GM18520 (cell line): ENCODE measurements around the gene CYSRT1.

ENCODE experiments used
- ATAC-seq: cut with Tn5 transposase; IDR thresholded peaks from one replicate; pipeline ENCODE4 v1.9.1; 2021; ENCODE audit not compliant: unreplicated experiment

The CYSRT1 gene

DNA sequence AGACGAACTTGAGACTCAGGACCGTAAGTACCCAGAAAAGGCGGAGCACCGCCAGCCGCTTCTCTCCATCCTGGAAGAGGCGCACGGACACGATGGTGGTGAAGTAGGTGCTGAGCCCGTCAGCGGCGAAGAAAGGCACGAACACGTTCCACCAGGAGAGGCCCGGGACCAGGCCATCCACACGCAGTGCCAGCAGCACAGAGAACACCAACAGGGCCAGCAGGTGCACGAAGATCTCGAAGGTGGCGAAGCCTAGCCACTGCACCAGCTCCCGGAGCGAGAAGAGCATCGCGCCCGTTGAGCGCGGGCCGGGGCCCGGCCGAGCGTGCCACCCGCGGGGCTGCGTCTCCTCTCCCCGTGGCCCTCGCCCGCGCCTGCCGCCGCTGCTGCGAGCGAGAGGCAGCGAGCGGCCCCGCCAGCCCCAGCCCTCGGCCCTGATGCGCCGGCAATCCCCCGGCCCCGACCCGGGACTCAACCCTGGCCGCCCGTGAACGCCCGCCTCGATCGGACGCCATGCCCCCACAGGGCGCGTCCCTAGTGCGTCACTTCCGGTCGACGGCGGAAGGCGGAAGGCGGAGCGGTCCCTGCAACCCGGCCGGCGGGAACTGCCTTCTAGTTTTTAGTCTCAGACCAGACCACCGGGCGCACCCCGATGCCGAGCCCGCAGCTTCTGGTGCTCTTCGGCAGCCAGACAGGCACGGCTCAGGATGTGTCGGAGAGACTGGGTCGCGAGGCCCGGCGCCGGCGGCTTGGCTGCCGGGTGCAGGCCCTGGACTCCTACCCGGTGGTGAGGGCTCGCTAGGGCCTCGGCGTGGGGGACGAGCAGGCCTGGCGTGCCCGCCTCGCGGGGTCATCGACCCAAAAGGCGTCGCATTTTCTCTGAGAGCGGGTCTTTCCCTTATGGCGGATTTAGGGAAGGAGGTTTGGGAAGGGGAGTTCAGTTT, 19.6 kb upstream of the CYSRT1 start, which contains the start of the genes NDOR1 and TMEM203:
NDOR1 (plus strand) TSS at position 575 of the 944 bp plus-strand sequence; CDS start at position 653, 78 bp downstream.
TMEM203 (minus strand) TSS at position 523 of the 944 bp plus-strand sequence; CDS start at position 289, 234 bp downstream.
- peak; percentile 31 for ATAC-seq

DNA sequence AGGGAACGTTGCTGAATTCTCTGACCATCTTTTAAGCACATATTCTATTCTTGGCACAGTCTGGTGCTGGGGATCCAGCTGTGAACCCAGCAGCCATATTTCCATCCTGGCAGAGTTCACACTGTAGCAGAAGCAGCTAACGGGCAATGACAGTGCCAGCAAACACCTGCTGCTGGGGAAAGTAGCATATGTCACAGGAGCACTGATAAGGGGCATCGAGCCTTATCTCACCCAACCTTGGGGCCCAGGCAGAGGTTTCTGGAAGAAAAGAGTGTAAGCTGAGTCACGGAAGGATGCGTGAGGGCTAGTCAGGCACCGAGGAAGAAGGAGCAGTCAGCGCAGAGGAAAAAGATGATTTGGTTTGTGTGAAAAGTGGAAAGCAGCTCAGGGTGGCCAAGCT, 18.4 kb upstream of the CYSRT1 start:
- ATAC-seq, result no peak

DNA sequence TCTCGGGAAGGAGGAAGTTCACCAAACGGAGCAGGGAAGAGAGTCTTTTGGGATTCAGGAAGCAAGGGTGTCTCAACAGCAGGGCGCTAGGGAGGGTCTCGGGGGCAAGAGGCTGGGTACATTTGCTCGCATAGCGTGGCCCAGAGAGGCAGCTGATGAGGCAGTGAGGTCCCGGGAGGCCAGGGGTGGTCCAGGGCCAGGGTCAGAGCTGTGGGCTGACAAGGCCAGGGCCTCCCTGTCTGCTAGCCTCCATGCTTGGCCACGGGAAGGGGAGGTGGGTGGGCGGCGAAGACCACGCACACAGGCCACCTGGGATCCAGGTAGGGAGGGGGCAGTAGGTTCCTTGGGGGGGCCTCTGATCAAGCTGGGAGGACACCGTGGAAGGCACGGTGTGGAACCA, 13.4 kb upstream of the CYSRT1 start:
- no peak for ATAC-seq

DNA sequence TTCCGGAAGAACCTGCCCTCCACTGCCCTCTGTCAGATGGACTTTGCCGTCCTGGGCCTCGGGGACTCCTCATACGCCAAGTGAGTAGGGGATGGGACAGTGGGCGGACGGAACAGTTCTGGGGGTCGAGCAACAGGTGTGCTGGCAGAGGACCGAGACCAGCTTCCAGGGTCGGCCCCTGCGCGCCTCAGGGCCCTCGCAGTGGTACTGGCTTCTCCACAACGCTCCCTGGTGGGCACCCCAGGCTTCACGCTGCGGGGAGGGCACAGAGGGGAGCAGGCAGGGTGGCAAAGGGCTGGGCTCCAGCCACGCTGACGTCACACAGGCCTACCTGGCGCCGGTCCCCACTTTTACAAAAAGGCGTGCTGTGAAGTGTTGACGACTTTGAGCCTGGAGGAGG, 12.5 kb upstream of the CYSRT1 start:
- no peak for ATAC-seq

DNA sequence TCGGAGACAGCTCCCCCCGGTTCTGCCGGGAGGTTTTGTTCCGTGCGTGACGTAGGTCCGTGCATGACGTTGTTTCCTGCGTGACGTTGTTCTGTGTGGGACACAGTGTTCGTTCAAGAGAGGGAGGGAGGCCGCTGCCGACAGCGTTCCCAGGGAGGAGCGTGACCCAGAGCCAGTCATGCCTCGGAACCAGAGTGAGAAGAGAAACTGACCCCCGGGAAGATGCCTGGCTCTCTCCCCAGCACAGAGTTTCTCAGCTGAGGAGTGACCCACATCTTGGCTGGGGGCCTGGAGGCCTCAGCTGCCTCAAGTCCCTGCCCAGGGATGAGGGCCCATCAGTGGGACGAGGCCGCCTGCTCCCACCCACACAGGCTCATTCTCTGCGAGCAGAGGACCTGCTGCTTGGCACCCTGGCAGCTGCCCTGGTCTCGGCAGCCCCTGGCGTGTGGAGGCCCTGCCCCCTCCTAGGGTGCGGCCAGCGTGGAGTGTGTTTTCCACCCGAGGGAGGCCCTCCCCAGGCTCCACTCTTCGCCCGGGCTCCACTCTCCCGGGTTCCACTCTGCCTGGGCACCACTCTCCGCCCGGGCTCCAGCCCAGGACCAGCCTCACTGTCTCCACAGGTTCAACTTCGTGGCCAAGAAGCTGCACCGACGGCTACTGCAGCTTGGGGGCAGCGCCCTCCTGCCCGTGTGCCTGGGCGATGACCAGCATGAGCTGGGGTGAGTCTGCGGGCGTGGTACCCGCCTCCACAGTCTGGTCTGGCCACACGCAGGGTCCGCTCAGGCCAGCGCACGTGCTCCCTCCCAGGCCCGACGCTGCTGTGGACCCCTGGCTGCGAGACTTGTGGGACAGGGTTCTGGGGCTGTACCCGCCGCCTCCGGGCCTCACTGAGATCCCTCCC, 11.6 kb upstream of the CYSRT1 start:
- no peak for ATAC-seq

DNA sequence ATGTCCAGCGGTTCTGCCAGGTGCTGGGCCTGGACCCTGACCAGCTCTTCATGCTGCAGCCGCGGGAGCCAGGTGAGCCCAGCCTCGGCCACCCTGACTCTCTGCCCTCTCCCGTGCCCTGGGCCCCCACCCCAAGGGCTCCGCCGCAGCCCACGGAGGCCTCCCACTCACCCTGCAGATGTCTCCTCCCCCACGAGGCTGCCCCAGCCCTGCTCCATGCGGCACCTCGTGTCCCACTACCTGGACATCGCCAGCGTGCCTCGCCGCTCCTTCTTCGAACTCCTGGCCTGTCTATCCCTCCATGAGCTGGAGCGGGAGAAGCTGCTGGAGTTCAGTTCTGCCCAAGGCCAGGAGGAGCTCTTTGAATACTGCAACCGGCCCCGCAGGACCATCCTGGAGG, 10.4 kb upstream of the CYSRT1 start:
- no peak for ATAC-seq

DNA sequence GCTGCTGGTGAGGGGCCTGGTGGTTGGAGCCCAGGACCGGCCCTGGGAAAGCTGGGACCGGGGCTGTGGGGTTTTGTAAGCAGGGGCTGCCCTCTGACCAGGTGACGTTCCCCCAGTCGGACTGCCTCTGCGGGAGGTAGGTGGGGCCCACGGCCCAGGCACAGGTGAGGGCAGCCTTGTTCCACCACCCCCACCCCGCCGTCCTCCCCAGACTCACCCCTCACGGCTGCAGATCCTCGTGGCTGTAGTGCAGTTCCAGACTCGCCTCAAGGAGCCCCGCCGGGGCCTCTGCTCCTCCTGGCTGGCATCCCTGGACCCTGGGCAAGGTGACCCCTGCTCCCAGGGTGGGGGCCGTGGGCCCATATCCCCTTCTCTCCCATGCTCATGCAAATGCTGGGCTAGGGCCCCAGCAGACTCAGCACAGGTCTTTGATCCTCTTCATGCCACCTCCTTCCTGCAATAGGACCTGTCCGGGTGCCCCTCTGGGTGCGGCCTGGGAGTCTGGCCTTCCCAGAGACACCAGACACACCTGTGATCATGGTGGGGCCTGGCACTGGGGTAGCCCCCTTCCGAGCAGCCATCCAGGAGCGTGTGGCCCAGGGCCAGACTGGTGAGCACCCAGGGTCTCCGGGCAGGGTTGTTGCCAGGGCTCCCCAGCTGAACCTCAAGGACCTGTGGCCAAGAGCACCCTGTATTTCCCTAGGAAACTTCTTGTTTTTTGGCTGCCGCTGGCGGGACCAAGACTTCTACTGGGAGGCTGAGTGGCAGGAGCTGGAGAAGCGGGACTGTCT, 9.6 kb upstream of the CYSRT1 start:
- no peak for ATAC-seq

DNA sequence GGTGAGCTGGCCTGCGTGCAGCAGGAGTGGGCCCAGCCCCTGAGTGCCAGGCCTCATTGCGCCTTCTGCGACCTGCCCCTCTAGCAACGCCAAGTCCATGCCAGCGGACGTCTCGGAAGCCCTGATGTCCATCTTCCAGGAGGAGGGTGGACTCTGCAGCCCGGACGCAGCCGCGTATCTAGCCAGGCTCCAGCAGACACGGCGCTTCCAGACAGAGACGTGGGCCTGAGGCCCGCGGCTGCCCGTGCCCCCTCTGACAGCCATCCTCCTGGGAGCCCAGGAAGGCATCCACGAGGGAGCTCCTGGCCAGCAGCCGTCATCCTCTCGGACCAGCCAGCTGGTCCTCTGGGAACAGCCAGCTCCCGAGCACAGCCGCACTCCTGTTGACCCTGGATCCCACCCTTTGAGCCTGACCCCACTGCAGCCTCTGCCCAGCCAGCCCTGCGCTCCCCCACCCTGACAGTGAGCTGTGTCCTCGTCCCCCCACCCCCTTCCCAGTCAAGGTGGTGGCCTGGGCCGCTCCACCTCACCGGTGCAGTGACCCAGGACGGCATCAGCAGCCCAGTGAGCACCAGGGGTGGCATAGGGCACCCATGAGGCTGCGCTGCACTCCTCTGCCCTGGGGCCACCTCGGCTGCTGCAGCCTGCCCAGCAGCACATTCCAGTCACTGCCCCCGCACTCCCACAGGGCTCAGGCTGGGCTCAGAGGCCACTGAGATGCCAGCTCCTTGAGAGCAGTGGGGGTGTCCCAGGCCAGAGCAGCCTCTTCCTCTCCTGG, 8.6 kb upstream of the CYSRT1 start:
- ATAC-seq, result no peak

DNA sequence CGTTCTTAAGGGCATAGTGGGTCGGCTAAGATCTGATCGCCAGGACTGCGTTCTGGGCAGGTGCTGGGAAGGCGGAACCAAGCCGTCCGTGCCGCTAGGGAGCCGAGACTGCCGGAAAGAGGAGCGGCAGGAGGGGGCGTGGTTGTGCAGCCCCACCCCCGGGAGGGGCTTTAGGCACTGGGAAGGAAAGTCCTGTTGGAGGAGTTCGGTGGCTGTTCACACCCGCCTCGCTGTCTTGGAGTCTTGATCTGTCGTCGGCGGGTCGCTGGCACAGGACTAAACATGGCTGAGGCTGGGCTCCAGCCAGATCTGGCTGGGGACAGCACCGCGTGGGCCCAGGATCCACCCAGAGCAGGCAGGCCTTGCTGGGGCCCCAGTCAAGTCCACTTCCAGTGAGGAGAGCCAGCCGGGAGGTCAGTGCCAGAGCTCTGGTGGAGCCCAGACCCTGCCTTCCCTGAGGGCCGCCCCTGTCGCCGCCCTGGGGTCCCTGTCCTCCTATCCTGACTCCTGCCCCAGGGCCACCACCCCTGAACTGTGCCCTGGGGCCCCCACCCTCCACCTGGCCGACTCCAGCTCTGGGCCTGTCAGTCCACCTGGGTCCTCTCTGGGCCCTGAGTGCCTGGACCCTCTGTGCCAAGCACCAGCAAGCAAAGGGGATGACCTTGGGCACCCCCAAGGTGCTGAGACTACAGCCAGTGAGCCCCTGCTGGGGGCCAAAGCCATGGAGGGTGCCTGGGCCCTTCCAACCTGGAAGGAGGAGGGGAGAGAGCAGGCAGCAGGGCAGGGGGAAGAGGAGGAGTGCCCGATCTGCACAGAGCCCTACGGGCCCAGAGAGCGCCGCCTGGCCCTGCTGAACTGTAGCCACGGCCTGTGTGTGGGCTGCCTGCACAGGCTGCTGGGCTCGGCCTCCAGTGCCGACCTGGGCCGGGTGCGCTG, 7.4 kb upstream of the CYSRT1 start:
- ATAC-seq, result no peak

DNA sequence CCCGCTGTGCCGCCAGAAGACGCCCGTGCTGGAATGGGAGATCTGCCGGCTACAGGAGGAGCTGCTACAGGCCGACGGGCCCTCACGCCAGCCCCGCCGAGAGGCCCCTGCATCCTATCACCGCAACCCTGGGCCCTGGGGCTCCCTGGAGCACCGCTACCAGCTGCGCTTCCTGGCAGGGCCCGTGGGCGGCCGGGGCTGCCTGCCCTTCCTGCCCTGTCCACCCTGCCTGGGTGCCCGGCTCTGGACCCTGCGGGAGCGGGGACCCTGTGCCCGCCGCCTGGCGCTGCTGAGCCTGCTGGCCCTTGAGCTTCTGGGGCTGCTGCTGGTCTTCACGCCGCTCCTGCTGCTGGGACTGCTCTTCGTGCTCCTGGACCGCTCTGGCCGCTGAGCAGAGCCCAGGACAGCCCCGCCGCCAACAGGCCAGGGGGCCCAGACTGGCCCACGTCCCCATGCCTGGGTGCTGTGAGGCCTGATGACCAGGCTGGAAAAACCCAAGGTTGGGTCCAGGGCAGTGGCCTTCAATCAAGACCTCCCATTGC, 6.7 kb upstream of the CYSRT1 start:
- no peak for ATAC-seq

DNA sequence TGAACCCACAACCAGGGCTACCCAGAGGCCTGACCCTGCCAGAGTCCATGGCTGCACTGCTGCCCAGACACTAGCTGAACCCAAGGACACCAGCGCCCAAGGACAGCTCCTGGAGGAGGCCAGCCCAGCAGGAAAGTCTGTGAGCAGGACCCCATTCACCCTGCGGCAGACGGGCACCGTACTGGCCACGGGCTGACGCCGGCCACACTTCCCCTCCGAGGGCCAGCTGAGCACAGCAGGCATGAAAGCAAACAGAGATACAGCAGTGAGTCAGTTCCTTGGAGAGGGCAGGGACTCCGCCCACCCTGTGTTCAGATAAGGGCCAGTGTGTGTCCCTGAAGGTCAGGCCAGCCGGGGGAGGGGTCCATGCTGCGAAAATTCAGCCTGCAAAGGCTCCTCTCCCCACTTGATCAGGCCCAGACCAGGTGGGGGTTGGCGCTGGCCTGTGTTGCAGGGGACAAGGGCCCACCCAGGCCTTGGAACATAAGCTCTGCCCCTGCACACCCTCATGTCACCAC, 6.2 kb upstream of the CYSRT1 start:
- ATAC-seq, result no peak

DNA sequence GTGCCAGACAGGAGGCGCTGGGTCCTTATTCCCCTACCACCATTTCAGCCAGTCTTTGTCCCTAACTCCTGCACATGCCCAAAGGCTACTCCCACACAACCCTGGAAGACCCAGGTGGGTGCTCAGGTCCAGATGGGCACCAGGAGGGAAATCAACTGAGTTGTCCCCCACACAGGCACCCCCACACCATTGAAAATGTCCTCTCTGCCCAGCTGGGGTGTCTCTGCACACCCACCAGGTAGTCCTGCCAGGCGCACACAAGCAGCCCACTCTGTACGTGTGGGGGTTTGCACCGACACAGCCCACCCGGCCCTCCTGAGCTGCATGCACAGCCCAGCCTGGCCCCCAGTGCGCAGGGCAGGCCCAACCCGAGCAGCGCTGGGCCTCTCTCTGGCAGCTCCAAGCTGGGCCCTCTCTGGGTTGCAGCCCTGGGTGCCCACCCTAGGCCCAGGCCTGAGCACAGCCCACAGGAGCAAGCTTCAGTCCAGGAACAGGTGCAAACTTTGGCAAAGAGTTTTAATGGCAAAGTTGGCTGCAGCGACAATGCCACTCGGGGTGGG, 5.1 kb upstream of the CYSRT1 start:
- ATAC-seq, result no peak

DNA sequence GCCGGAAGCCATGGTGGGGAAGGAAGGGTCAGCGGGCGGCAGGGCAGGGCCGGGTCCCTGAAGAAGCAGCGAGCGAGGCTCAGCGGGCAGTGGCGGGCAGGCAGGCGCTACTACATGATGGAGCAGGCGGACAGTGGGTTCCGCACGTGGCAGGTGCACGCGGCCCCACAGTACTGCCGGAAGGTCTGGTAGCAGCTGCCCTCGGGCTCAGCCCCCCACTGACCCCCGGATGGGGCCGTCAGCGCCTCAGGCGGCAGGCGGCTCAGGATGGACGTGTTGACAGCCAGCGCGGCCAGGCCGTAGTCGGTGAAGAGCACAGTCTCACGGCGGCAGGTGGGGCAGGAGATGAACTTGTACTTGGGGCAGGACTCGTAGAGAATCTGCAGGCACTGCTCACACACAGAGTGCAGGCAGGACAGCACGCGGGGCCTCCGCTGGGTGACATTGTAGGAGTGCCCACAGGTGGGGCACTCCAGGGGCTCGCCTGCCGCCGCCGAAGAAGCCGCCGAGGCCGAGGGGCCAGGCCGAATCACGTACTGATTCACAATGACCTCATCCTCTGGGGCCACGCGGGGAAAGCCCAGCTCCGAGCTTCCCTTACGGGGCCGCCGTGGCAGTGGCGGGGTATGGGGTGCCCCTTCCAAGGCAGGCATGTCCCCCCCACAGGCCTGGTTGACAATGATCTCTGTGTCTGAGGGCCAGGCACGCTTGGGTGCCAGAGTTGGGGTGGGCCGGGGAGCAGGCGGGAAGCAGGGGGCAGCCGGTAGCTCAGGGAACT, 4.5 kb upstream of the CYSRT1 start:
- ATAC-seq, result no peak

DNA sequence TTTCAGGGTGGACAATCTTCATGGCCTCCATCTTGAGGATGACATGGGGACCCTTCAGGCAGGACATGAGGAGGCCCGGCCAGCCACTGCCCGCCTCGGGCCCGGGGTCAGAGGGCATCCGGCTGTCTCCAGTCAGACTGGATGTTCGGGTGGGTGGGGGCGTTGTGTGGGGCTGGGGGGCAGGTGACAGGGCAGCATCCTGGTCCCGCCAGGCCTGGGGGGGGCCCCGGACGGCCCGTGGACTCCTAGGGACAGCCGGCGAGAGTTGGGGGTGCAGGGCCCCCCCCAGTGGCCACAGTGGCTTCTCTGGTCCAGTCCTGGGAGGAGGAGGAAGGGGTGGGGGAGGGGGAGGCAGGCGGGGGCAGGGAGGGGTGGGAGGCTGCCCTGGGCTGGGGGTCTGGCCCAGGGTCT, 3.9 kb upstream of the CYSRT1 start:
- no peak for ATAC-seq

DNA sequence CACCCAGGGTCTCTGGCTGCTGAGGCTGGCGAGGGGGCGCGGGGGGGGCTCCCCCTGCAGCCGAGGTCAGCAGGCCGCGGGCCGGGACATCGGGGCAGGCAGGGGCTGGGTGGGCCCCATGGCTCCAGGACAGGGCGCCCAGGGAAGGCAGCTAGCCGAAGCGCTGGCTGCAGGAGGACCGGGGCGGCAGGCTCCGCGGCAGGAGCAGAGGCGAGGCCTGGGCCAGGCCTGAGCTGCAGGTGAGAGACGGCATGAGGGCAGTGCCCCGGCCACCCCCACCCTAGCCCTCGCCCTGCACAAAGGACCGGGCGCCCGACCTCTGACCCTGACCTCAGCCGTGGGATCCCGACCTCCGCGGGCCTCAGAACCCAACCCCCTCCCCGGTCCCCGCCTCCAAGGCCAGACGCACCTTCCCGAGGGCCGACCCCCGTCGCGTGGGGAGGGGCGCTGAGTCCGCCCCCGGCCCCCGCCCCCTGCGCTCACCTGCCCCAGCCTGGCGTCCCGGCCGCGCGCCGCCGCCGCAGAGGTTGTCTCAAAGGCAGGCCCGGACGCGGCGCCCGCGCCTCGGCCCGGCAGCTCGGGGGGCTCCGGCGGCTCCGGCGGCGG, 3.4 kb upstream of the CYSRT1 start:
- no peak for ATAC-seq

DNA sequence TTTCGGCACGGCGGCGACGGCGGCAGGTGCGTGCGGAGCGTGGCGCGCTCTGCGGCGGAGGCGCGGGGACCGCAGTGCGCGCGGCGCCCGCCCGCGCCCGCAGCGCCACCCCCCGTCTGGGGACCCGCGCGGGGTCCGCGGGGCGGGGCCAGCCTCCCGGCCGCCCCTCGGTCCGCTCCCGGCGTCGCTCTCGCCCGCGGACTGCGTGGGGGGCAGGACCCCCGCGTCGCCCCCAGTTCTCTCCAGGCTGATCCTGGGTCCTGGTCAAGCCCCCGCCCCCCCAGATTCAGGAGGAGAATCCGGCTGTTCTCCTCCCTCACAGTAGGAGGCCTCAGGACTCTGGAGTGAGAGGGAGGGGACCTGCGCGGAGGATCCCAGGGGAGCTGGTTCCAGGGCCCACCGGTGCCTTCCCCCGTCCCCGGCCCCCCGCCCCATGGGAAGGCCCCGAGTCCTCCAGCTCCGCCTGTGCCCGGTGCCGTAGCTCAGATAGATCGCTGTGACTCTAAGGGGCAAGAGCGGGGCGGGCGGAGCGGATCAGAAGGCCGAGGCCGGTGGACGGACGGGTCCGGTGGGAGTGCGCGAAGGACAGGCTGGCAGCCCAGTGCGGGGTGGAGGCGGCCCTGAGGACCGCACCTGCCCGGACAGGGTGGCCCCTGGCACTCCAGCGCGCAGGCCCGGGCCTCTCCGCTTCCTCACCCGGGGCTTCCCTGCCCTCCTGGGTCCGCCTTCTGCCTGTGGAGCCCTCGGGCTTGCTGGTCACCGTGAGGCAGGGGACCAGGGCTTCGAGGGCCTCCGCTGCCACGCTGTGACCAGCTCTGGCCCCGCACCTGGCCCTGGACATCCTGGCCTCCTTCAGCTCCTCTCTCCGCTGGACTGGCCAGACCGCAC, 2.5 kb upstream of the CYSRT1 start, which contains the start of gene RNF208:
RNF208 (minus strand) TSS at position 51 of the 888 bp plus-strand sequence. CDS start 1,028 bp downstream, outside the sequence.
- ATAC-seq, result no peak
